DND-41 (cell line): ENCODE measurements around the gene SCART1.

Source experiments
- ATAC-seq: fragments of 200-7000 bp; cut with Tn5 transposase; 3 replicates; pipeline ENCODE4 v1.9.1; 2021; ENCODE audit warnings: low read depth; ENCODE audit not compliant: insufficient read depth
- DNase-seq: peaks from one replicate; pipeline ENCODE4 v3.0.0-alpha.2; 2020
- H2AFZ ChIP-seq: 2 replicates; pipeline ENCODE4 v1.6.0; 2012; ENCODE audit warnings: low read depth, low read length
- H3K27ac ChIP-seq: 2 replicates; pipeline ENCODE4 v1.5.1; 2012; ENCODE audit warnings: low read length, inconsistent platforms
- H3K27me3 ChIP-seq: fragments of 200-600 bp; sonication (generic); 2 replicates; pipeline ENCODE4 v1.6.0; 2012; ENCODE audit warnings: low read length, mild to moderate bottlenecking, inconsistent platforms; ENCODE audit not compliant: insufficient read depth, poor library complexity
- H3K36me3 ChIP-seq: 2 replicates; pipeline ENCODE4 v1.5.1; 2012; ENCODE audit warnings: low read length, inconsistent platforms; ENCODE audit not compliant: insufficient read depth
- H3K4me1 ChIP-seq: 2 replicates; pipeline ENCODE4 v1.5.1; 2012; ENCODE audit warnings: mild to moderate bottlenecking, low read length; ENCODE audit not compliant: insufficient read depth
- H3K4me2 ChIP-seq: 2 replicates; pipeline ENCODE4 v1.6.0; 2012; ENCODE audit warnings: mild to moderate bottlenecking, moderate library complexity, low read length, inconsistent platforms; ENCODE audit not compliant: insufficient read depth
- H3K4me3 ChIP-seq, 2 experiments: fragments of 200-600 bp in 1 of 2; shearing (Covaris generic) in 1 of 2; 2 replicates each; pipeline ENCODE4 v1.5.1; 2012 to 2016; ENCODE audit warnings: inconsistent platforms in 2 of 2, low read length in 2 of 2, mild to moderate bottlenecking in 2 of 2, low read depth in 1 of 2, moderate library complexity in 1 of 2
- H3K79me2 ChIP-seq: 2 replicates; pipeline ENCODE4 v1.6.0; 2012; ENCODE audit warnings: low read length, inconsistent platforms; ENCODE audit not compliant: insufficient read depth
- H3K9ac ChIP-seq: 2 replicates; pipeline ENCODE4 v1.6.0; 2012; ENCODE audit warnings: low read depth, mild to moderate bottlenecking, inconsistent platforms, low read length, moderate library complexity
- H3K9me3 ChIP-seq: 2 replicates; pipeline ENCODE4 v1.5.1; 2012; ENCODE audit warnings: low read length, moderate library complexity, mild to moderate bottlenecking, inconsistent platforms; ENCODE audit not compliant: insufficient read depth, severe bottlenecking
- H4K20me1 ChIP-seq: 2 replicates; pipeline ENCODE4 v1.6.0; 2012; ENCODE audit warnings: low read length; ENCODE audit not compliant: insufficient read depth
- CTCF ChIP-seq: IDR thresholded peaks from 2 replicates; pipeline ENCODE4 v1.5.1; 2012; ENCODE audit warnings: borderline replicate concordance, low read length, moderate library complexity, mild to moderate bottlenecking; ENCODE audit not compliant: poor library complexity, severe bottlenecking; ENCODE audit errors: extremely low read depth
- EZH2 ChIP-seq: IDR thresholded peaks from 3 replicates; pipeline ENCODE4 v1.6.1; 2012; ENCODE audit warnings: borderline replicate concordance, low read depth, mild to moderate bottlenecking, moderate library complexity, low read length, inconsistent platforms; ENCODE audit not compliant: severe bottlenecking

Gene SCART1

GRCh38 chr10:133473270-133473669 is 19.5 kb downstream of the SCART1 start:
- peaks cover 8% of the 10 kb centered on the region for H3K4me1 ChIP-seq
- H2AFZ ChIP-seq: no peak overlapping the region
- no peak overlapping the region for H3K4me2 ChIP-seq
- no peaks in the 10 kb centered on the region for H3K79me2 ChIP-seq
- no peak overlapping the region for H3K4me3 ChIP-seq
- no peak overlapping the region for H3K27ac ChIP-seq
- H3K9me3 ChIP-seq: no peaks in the 10 kb centered on the region
- no peak overlapping the region for H3K9ac ChIP-seq
- TF ChIP-seq EZH2: no peak
- TF ChIP-seq CTCF: no peak
- no peaks in the 10 kb centered on the region for H4K20me1 ChIP-seq
- ATAC-seq (no peak), DNase-seq (no peak)
- H3K27me3 ChIP-seq: no peaks in the 10 kb centered on the region
- H3K36me3 ChIP-seq: no peaks in the 10 kb centered on the region

GRCh38 chr10:133474027-133474426 is 20.3 kb downstream of the SCART1 start:
- no peak for TF ChIP-seq EZH2
- TF ChIP-seq CTCF: no peak
- Histone ChIP-seq H3K9me3 (no peaks in the 10 kb centered on the region), H3K27ac (no peak overlapping the region), H4K20me1 (no peaks in the 10 kb centered on the region), H3K36me3 (no peaks in the 10 kb centered on the region), H3K4me1 (peaks cover 8% of the 10 kb centered on the region), H3K9ac (no peak overlapping the region), H2AFZ (no peak overlapping the region), H3K79me2 (no peaks in the 10 kb centered on the region), H3K4me2 (no peak overlapping the region), H3K4me3 (no peak overlapping the region), H3K27me3 (no peaks in the 10 kb centered on the region)
- DNase-seq: no peak
- ATAC-seq: no peak

- H3K4me1 ChIP-seq: peaks cover 8% of the 10 kb centered on the region
- no peaks in the 10 kb centered on the region for H3K79me2 ChIP-seq
- H3K4me3 ChIP-seq: no peak overlapping the region
- DNase-seq (no peak), ATAC-seq (no peak)
- H3K27ac ChIP-seq: 0 out of 2 replicates have a peak overlapping the region, but pooled peaks have one; percentile 16
- H2AFZ ChIP-seq: no peak overlapping the region
- H3K36me3 ChIP-seq: no peaks in the 10 kb centered on the region
- H3K9me3 ChIP-seq: no peaks in the 10 kb centered on the region
- H3K4me2 ChIP-seq: no peak overlapping the region
- H4K20me1 ChIP-seq: no peaks in the 10 kb centered on the region
- H3K27me3 ChIP-seq: no peaks in the 10 kb centered on the region
- H3K9ac ChIP-seq: no peak overlapping the region
- TF ChIP-seq EZH2 (no peak), CTCF (no peak)
These were observed 21.1 kb downstream of the SCART1 start for GRCh38 chr10:133474665-133475424.
